HepG2 (cell line): ENCODE measurements around the gene NT5DC1. TPM values are rescaled to one million over a fixed set of nuclear protein-coding genes. Genes with fewer than 3 reads are reported as not detected.

Source experiments
- DMAP1 ChIP-seq: IDR thresholded peaks from 2 replicates; pipeline ENCODE4 v1.6.1; 2016
- DNMT1 ChIP-seq: sonication (generic); formaldehyde crosslinking; IDR thresholded peaks from 2 replicates; pipeline ENCODE4 v1.5.1; 2020; ENCODE audit warnings: mild to moderate bottlenecking, missing genetic modification reagents
- EEA1 ChIP-seq: sonication (generic); formaldehyde crosslinking; IDR thresholded peaks from 2 replicates; pipeline ENCODE4 v1.5.1; 2020; ENCODE audit warnings: mild to moderate bottlenecking, missing genetic modification reagents, borderline replicate concordance
- GLMP ChIP-seq: sonication (generic); formaldehyde crosslinking; IDR thresholded peaks from 2 replicates; pipeline ENCODE4 v1.9.0; 2021; ENCODE audit warnings: missing genetic modification reagents, mild to moderate bottlenecking, borderline replicate concordance
- HDAC2 ChIP-seq: sonication (generic); formaldehyde crosslinking; IDR thresholded peaks from 2 replicates; pipeline ENCODE4 v1.4.0; 2020; ENCODE audit warnings: missing genetic modification reagents
- HES4 ChIP-seq: sonication (generic); formaldehyde crosslinking; IDR thresholded peaks from 2 replicates; pipeline ENCODE4 v1.9.0; 2021; ENCODE audit warnings: mild to moderate bottlenecking, missing genetic modification reagents, borderline replicate concordance
- HNRNPL ChIP-seq: fragments of 200-400 bp; formaldehyde crosslinking; IDR thresholded peaks from 2 replicates; pipeline ENCODE4 v1.6.1; 2017; ENCODE audit warnings: mild to moderate bottlenecking, low read depth, low read length
- JUND ChIP-seq: sonication (generic); formaldehyde crosslinking; IDR thresholded peaks from 2 replicates; pipeline ENCODE4 v1.8.0; 2022; ENCODE audit warnings: mild to moderate bottlenecking, missing genetic modification reagents
- KDM6A ChIP-seq: IDR thresholded peaks from 2 replicates; pipeline ENCODE4 v1.6.1; 2016; ENCODE audit warnings: low read depth
- MLLT10 ChIP-seq: sonication (generic); formaldehyde crosslinking; IDR thresholded peaks from 2 replicates; pipeline ENCODE4 v1.4.0; 2020; ENCODE audit warnings: missing genetic modification reagents
- MTF2 ChIP-seq: sonication (generic); formaldehyde crosslinking; IDR thresholded peaks from 2 replicates; pipeline ENCODE4 v1.5.0; 2020; ENCODE audit warnings: missing genetic modification reagents, borderline replicate concordance
- MXI1 ChIP-seq: IDR thresholded peaks from 3 replicates; pipeline ENCODE4 v1.6.1; 2012; ENCODE audit warnings: low read depth, low read length, inconsistent platforms, borderline replicate concordance
- PHF8 ChIP-seq: sonication (generic); formaldehyde crosslinking; IDR thresholded peaks from 2 replicates; pipeline ENCODE4 v1.5.0; 2020; ENCODE audit warnings: missing genetic modification reagents
- PRPF4 ChIP-seq: fragments of 200-400 bp; formaldehyde crosslinking; IDR thresholded peaks from 2 replicates; pipeline ENCODE4 v1.6.1; 2016; ENCODE audit warnings: low read length, low read depth; ENCODE audit not compliant: poor library complexity, severe bottlenecking
- RFX1 ChIP-seq: fragments of 450-650 bp; IDR thresholded peaks from 2 replicates; pipeline ENCODE4 v1.6.1; 2017
- SMAD1 ChIP-seq: sonication (generic); formaldehyde crosslinking; IDR thresholded peaks from 2 replicates; pipeline ENCODE4 v1.4.0; 2020; ENCODE audit warnings: missing genetic modification reagents, low read depth, mild to moderate bottlenecking, borderline replicate concordance
- SMARCC2 ChIP-seq: fragments of 450-650 bp; IDR thresholded peaks from 2 replicates; pipeline ENCODE4 v1.6.1; 2017; ENCODE audit warnings: antibody characterized with exemption, mild to moderate bottlenecking
- SNAPC2 ChIP-seq: sonication (generic); formaldehyde crosslinking; IDR thresholded peaks from 2 replicates; pipeline ENCODE4 v1.8.1; 2022; ENCODE audit warnings: mild to moderate bottlenecking, missing genetic modification reagents
- STAT5B ChIP-seq: sonication (generic); formaldehyde crosslinking; IDR thresholded peaks from 2 replicates; pipeline ENCODE4 v1.4.0; 2020; ENCODE audit warnings: missing genetic modification reagents
- TCF12 ChIP-seq, 2 experiments: fragments of 450-650 bp in 1 of 2; sonication (generic) in 1 of 2; formaldehyde crosslinking in 1 of 2; IDR thresholded peaks; 2 replicates each; pipeline versions ENCODE4 v1.6.1 to v1.8.0; 2017 to 2022; ENCODE audit warnings: antibody characterized with exemption in 1 of 2, mild to moderate bottlenecking in 1 of 2, missing genetic modification reagents in 1 of 2, moderate library complexity in 1 of 2
- ZBTB34 ChIP-seq: sonication (generic); formaldehyde crosslinking; IDR thresholded peaks from 2 replicates; pipeline ENCODE4 v1.8.0; 2022; ENCODE audit warnings: mild to moderate bottlenecking, missing genetic modification reagents
- ZBTB37 ChIP-seq: sonication (generic); formaldehyde crosslinking; IDR thresholded peaks from 2 replicates; pipeline ENCODE4 v1.4.0; 2020; ENCODE audit warnings: mild to moderate bottlenecking, missing genetic modification reagents
- ZKSCAN5 ChIP-seq: sonication (generic); formaldehyde crosslinking; IDR thresholded peaks from 2 replicates; pipeline ENCODE4 v1.5.1; 2020; ENCODE audit warnings: mild to moderate bottlenecking, missing genetic modification reagents
- ZNF451 ChIP-seq: sonication (generic); formaldehyde crosslinking; IDR thresholded peaks from 2 replicates; pipeline ENCODE4 v1.5.0; 2020; ENCODE audit warnings: mild to moderate bottlenecking, missing genetic modification reagents
- ZNF564 ChIP-seq: sonication (generic); formaldehyde crosslinking; IDR thresholded peaks from 2 replicates; pipeline ENCODE4 v1.8.1; 2023; ENCODE audit warnings: mild to moderate bottlenecking, missing genetic modification reagents
- ZNF598 ChIP-seq: sonication (generic); formaldehyde crosslinking; IDR thresholded peaks from 2 replicates; pipeline ENCODE4 v1.5.1; 2020; ENCODE audit warnings: mild to moderate bottlenecking, missing genetic modification reagents, borderline replicate concordance
- ZNF678 ChIP-seq: sonication (generic); formaldehyde crosslinking; IDR thresholded peaks from 2 replicates; pipeline ENCODE4 v1.4.0; 2020; ENCODE audit warnings: mild to moderate bottlenecking, missing genetic modification reagents
- ZNF720 ChIP-seq: sonication (generic); formaldehyde crosslinking; IDR thresholded peaks from 2 replicates; pipeline ENCODE4 v1.4.0; 2020; ENCODE audit warnings: missing genetic modification reagents
- ZNF792 ChIP-seq: IDR thresholded peaks from 2 replicates; pipeline ENCODE4 v1.6.1; 2016
- polyA plus RNA-seq, 8 experiments: library from polyadenylated mRNA; depleted of rRNA in 3 of 8; stranded (reverse) in 7 of 8; unstranded in 1 of 8; fragments of >200 nt; fragmentation: Illumina TruSeq in 4 of 8; extraction: Trizol in 4 of 8; gene quantifications; 2 replicates each; pipeline versions ENCODE4 v1.2.1 to v1.2.3, GENCODE V29; 2011 to 2016; ENCODE audit warnings: low read depth in 4 of 8, missing spikeins in 1 of 8, mixed read lengths in 1 of 8; ENCODE audit not compliant: insufficient read depth in 1 of 8
- total RNA-seq, 5 experiments: library from RNA; depleted of rRNA; stranded (reverse); fragments of >200 nt; fragmentation: Illumina TruSeq; extraction: Trizol; gene quantifications; 2 replicates each; pipeline ENCODE4 v1.2.3, GENCODE V29; 2016; ENCODE audit warnings: low read depth in 1 of 5

NT5DC1 gene
- total and polyA plus RNA-seq, 2 of the 13 experiments (the other 11 are each of a cell fraction or from before 2014, with no cell fraction given): 27.0 to 56.1 TPM

DNA sequence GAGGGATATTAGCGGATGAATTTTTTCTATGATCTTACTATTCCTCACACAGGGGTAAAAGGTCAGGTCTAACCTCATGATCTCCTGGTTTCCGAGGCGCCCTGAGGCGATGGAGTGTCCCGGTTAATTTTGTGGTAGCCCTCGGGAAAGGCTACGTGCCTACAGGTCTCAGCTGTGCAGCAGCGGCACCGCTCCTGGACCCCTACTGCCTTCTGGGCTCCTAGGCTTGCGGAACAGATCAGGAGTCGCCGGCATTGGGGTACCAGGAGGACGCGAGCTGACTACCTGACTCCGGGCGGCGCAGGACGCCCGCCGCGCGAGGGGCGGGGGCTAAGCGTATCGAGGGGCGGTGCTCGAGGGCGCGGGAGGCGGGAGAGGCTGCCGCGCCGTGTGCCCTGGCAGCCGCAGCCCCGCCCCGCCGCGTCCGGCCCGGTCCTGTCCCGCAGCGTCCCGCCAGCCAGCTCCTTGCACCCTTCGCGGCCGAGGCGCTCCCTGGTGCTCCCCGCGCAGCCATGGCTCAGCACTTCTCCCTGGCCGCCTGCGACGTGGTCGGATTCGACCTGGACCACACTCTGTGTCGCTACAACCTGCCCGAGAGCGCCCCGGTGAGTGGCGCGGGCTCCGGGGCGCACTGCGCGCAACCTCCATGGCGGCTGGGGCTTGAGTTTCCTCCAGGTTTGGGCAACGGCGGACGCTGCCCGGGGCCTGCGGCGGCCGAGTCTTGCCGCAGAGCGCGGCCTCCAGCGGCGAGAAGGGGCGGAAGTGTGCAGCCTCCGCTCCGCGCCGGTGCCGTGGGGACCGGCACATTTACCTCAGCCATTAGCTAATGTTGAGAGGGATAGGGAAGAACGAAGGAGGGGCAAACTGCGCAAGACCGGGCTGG, at the start of gene NT5DC1 (continued):
- TF ChIP-seq ZNF564: peak; percentile 94
- no peak for TF ChIP-seq KDM6A (CRISPR knock-in tag)
- TF ChIP-seq DMAP1 (CRISPR knock-in tag): peak; percentile 79
- TF ChIP-seq ZBTB37 (CRISPR knock-in tag): no peak
- no peak for TF ChIP-seq SMARCC2
- TF ChIP-seq ZNF451 (CRISPR knock-in tag): peak; percentile 99
- no peak for TF ChIP-seq RFX1
- TF ChIP-seq MTF2 (CRISPR knock-in tag): peak; percentile 97
- no peak for TF ChIP-seq PRPF4
- TF ChIP-seq GLMP (CRISPR knock-in tag): no peak
- TF ChIP-seq ZBTB34: no peak
- TF ChIP-seq JUND: peak; percentile 66; the same call in 1 of the 2 replicates
- no peak for TF ChIP-seq ZKSCAN5 (CRISPR knock-in tag)
- TF ChIP-seq DNMT1 (CRISPR knock-in tag): peak; percentile 82
- peak; percentile 99; the same call in 1 of the 2 replicates for TF ChIP-seq SMAD1 (CRISPR knock-in tag)
- TF ChIP-seq STAT5B: no peak
- TF ChIP-seq MLLT10 (CRISPR knock-in tag): no peak
- peak; percentile 61; the same call in 1 of the 2 replicates for TF ChIP-seq HNRNPL
- TF ChIP-seq HES4 (CRISPR knock-in tag): peak; percentile 97
- peak; percentile 75 for TF ChIP-seq ZNF678
- TF ChIP-seq MXI1: peak; percentile 58; the same call in 1 of the 3 replicates
- peak; percentile 68; the same call in 1 of the 2 replicates for TF ChIP-seq HDAC2
- no peak for TF ChIP-seq TCF12 (IDR thresholded peaks at IDR 0.05)
- peak; percentile 95 for TF ChIP-seq TCF12 (CRISPR knock-in tag; IDR thresholded peaks at IDR 0.05)
- peak; percentile 96 for TF ChIP-seq EEA1 (CRISPR knock-in tag)
- peak; percentile 99 for TF ChIP-seq ZNF598 (CRISPR knock-in tag)
- TF ChIP-seq ZNF792 (CRISPR knock-in tag): peak; percentile 89
- peak; percentile 99 for TF ChIP-seq PHF8 (CRISPR knock-in tag)
- no peak for TF ChIP-seq ZNF720 (CRISPR knock-in tag)
- TF ChIP-seq SNAPC2: no peak; the same call in 1 of the 2 replicates
